SU-DHL-6 (cell line): ENCODE results near the gene CEP128.

Experiments used
- EZH2phosphoT487 ChIP-seq: fragments of 200-600 bp; sonication (generic), shearing (Covaris generic); conservative IDR thresholded peaks from 2 replicates; pipeline ENCODE4 v1.6.1; 2018; ENCODE audit warnings: mild to moderate bottlenecking, antibody characterized with exemption, low read length, moderate library complexity, mixed read lengths
- TF ChIP-seq, protein P1 (sequence below): fragments of 200-600 bp; sonication (generic); IDR thresholded peaks from one replicate; pipeline ENCODE4 v1.5.1; 2017; ENCODE audit warnings: antibody characterized with exemption, mild to moderate bottlenecking, low read length, moderate library complexity; ENCODE audit not compliant: insufficient read depth, poor library complexity, severe bottlenecking

- TF ChIP-seq, protein P1, sequence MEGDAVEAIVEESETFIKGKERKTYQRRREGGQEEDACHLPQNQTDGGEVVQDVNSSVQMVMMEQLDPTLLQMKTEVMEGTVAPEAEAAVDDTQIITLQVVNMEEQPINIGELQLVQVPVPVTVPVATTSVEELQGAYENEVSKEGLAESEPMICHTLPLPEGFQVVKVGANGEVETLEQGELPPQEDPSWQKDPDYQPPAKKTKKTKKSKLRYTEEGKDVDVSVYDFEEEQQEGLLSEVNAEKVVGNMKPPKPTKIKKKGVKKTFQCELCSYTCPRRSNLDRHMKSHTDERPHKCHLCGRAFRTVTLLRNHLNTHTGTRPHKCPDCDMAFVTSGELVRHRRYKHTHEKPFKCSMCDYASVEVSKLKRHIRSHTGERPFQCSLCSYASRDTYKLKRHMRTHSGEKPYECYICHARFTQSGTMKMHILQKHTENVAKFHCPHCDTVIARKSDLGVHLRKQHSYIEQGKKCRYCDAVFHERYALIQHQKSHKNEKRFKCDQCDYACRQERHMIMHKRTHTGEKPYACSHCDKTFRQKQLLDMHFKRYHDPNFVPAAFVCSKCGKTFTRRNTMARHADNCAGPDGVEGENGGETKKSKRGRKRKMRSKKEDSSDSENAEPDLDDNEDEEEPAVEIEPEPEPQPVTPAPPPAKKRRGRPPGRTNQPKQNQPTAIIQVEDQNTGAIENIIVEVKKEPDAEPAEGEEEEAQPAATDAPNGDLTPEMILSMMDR, result no peak
- TF ChIP-seq EZH2phosphoT487, result no peak
These were observed 422.5 kb downstream of the CEP128 start for GRCh38 chr14:80519002-80519401.
